Activated CD8-positive, alpha-beta memory T cell treated with anti-CD3 and anti-CD28 coated beads for 36 hours (primary cell): ENCODE measurements around the gene SH3BP1. TPM values are rescaled to one million over a fixed set of nuclear protein-coding genes. Genes with fewer than 3 reads are reported as not detected.

Experiments used
- CTCF ChIA-PET: fragments of 350-600 bp; sonication (Branson Sonifier 250); formaldehyde crosslinking; loops from one replicate; lab custom pipeline; 2021; ENCODE audit warnings: antibody characterized with exemption; lab: Charles Lee
- POLR2A ChIA-PET: fragments of 350-600 bp; sonication (Branson Sonifier 250); formaldehyde crosslinking; loops from one replicate; lab custom pipeline; 2021; ENCODE audit warnings: antibody characterized with exemption; lab: Charles Lee
- total RNA-seq, 2 experiments: library from RNA; stranded (reverse); gene quantifications; one replicate each; pipeline ENCODE4 v1.2.3, GENCODE V29; 2021

SH3BP1 gene
- total RNA-seq, 2 experiments from 2014 or later = 102 to 105 TPM

GRCh38 chr22:37659066-37659896, 19.8 kb downstream of the SH3BP1 start:
- ChIA-PET POLR2A (interaction anchor here (1.2 to 4.2 kb wide), 4 partner anchors 16 to 26 kb away, joined by 4 to 23 read pairs (median 8); partner anchors contain the start of gene LGALS1), CTCF (interaction anchor here (0.7 to 4.8 kb wide), 9 partner anchors 10 to 127 kb away, joined by 3 to 36 read pairs (median 4); partner anchors contain the start of genes LGALS1 and SH3BP1)

- ChIA-PET CTCF (interaction anchor here (0.7 to 4.8 kb wide), 6 partner anchors 15 to 26 kb away, joined by 4 to 36 read pairs (median 8); partner anchors contain the start of gene LGALS1), POLR2A (interaction anchor here (1.6 to 4.2 kb wide), 2 partner anchors 16 to 26 kb away, joined by 6 to 23 read pairs; partner anchors contain the start of genes LGALS1 and NOL12)
These were observed 20.6 kb downstream of the SH3BP1 start for GRCh38 chr22:37659897-37660708.

GRCh38 chr22:37660709-37661045, 21.2 kb downstream of the SH3BP1 start:
- POLR2A ChIA-PET = interaction anchor here (1.2 to 4.2 kb wide), 3 partner anchors 15 to 26 kb away, joined by 3 to 23 read pairs (median 6); partner anchors contain the start of genes LGALS1 and NOL12
- CTCF ChIA-PET = interaction anchor here (0.9 to 5.4 kb wide), 7 partner anchors 15 to 35 kb away, joined by 3 to 36 read pairs (median 5); partner anchors contain the start of gene LGALS1

GRCh38 chr22:37661160-37661924, 21.9 kb downstream of the SH3BP1 start:
- ChIA-PET POLR2A (interaction anchor here (0.9 to 1.6 kb wide), 4 partner anchors 14 to 28 kb away, joined by 3 to 6 read pairs (median 4); partner anchors contain the start of genes LGALS1 and NOL12), CTCF (interaction anchor here (0.5 to 5.4 kb wide), 8 partner anchors 14 to 156 kb away, joined by 3 to 35 read pairs (median 4); partner anchors contain the start of gene LGALS1)

- CTCF ChIA-PET = interaction anchor here (0.7 to 5.4 kb wide), 4 partner anchors 13 to 157 kb away, joined by 3 to 35 read pairs (median 14); partner anchors contain the start of gene LGALS1
- POLR2A ChIA-PET = interaction anchor here (0.9 to 1.6 kb wide), 3 partner anchors 15 to 29 kb away, joined by 3 to 6 read pairs (median 4); partner anchors contain the start of gene NOL12
These were observed 22.6 kb downstream of the SH3BP1 start for GRCh38 chr22:37662039-37662438.

- ChIA-PET POLR2A (interaction anchor here (0.6 to 1.4 kb wide), 2 partner anchors 14 to 15 kb away, joined by 4 read pairs; no protein-coding TSS in a partner anchor), CTCF (interaction anchor here (0.8 to 5.4 kb wide), 4 partner anchors 9 to 21 kb away, joined by 3 to 35 read pairs (median 14); partner anchors contain the start of gene LGALS1)
These were observed 24.2 kb downstream of the SH3BP1 start for GRCh38 chr22:37663521-37664140.

GRCh38 chr22:37664249-37665101, 25.0 kb downstream of the SH3BP1 start:
- ChIA-PET POLR2A (interaction anchor here (0.6 to 1.4 kb wide), 2 partner anchors 13 to 16 kb away, joined by 4 read pairs; no protein-coding TSS in a partner anchor), CTCF (interaction anchor here (0.6 to 5.4 kb wide), 3 partner anchors 8 to 255 kb away, joined by 3 to 35 read pairs (median 3); no protein-coding TSS in a partner anchor)

- ChIA-PET CTCF (interaction anchor here (0.6 to 5.4 kb wide), 2 partner anchors 23 to 213 kb away, joined by 4 to 35 read pairs; no protein-coding TSS in a partner anchor), POLR2A (no interaction called here)
These were observed 26.0 kb downstream of the SH3BP1 start for GRCh38 chr22:37665487-37665886.

- CTCF ChIA-PET = interaction anchor here (0.7 to 21.6 kb wide), 3 partner anchors 12 to 648 kb away, joined by 3 to 239 read pairs (median 25); partner anchors contain the start of gene SH3BP1
- POLR2A ChIA-PET = interaction anchor here (0.7 to 0.9 kb wide), 4 partner anchors 11 to 43 kb away, joined by 3 to 5 read pairs (median 4); partner anchors contain the start of gene PDXP
These were observed 30.1 kb downstream of the SH3BP1 start for GRCh38 chr22:37669586-37669985.

GRCh38 chr22:37672206-37672919, 32.9 kb downstream of the SH3BP1 start:
- POLR2A ChIA-PET = interaction anchor here (1.6 kb wide), 1 partner anchor 29 kb away, joined by 3 read pairs; no protein-coding TSS in a partner anchor
- CTCF ChIA-PET = interaction anchor here (0.9 to 21.6 kb wide), 4 partner anchors 8 to 32 kb away, joined by 3 to 239 read pairs (median 14); partner anchors contain the start of genes PDXP and SH3BP1

- POLR2A ChIA-PET = no interaction called here
These were observed 33.5 kb downstream of the SH3BP1 start for GRCh38 chr22:37672920-37673455.

GRCh38 chr22:37674248-37674647, 34.8 kb downstream of the SH3BP1 start:
- ChIA-PET CTCF (interaction anchor here (1.1 to 21.6 kb wide), 5 partner anchors 12 to 67 kb away, joined by 3 to 239 read pairs (median 4); partner anchors contain the start of gene SH3BP1), POLR2A (interaction anchor here (0.9 to 2.1 kb wide), 3 partner anchors 25 to 32 kb away, joined by 3 to 6 read pairs (median 4); no protein-coding TSS in a partner anchor)

More at GRCh38 chr22:37672920-37673455, 33.5 kb downstream of the SH3BP1 start:
- CTCF ChIA-PET = interaction anchor here (0.9 to 21.6 kb wide), 4 partner anchors 9 to 32 kb away, joined by 3 to 239 read pairs (median 14); partner anchors contain the start of genes PDXP and SH3BP1

- ChIA-PET POLR2A (interaction anchor here (0.6 to 3.1 kb wide), 10 partner anchors 14 to 133 kb away, joined by 3 to 23 read pairs (median 4); partner anchors contain the start of genes GCAT, GGA1 and PDXP), CTCF (interaction anchor here (0.6 to 21.6 kb wide), 11 partner anchors 11 to 72 kb away, joined by 3 to 239 read pairs (median 4); partner anchors contain the start of genes NOL12, PDXP and SH3BP1)
These were observed 35.8 kb downstream of the SH3BP1 start, which contains the start of gene LGALS1 for GRCh38 chr22:37674951-37675929. Gene LGALS1 (plus strand): TSS chr22:37675636. CDS start chr22:37675703, 67 bp downstream.
